Mammary epithelial cell (primary cell): ENCODE measurements around the gene LINGO4.

Experiments used
- EZH2 ChIP-seq: IDR thresholded peaks from 2 replicates; pipeline ENCODE4 v1.6.1; 2012; ENCODE audit warnings: low read length, inconsistent platforms, borderline replicate concordance
- TF ChIP-seq, protein P1 (sequence below), 2 donors: IDR thresholded peaks in 1 of 2; conservative IDR thresholded peaks in 1 of 2; 2 replicates each; pipeline ENCODE4 v1.5.1; 2011 to 2012; ENCODE audit warnings: inconsistent platforms in 2 of 2, low read length in 2 of 2, mild to moderate bottlenecking in 2 of 2, control low read depth in 1 of 2, low read depth in 1 of 2; ENCODE audit not compliant: insufficient read depth in 1 of 2; ENCODE audit errors: extremely low read depth in 1 of 2

DNA sequence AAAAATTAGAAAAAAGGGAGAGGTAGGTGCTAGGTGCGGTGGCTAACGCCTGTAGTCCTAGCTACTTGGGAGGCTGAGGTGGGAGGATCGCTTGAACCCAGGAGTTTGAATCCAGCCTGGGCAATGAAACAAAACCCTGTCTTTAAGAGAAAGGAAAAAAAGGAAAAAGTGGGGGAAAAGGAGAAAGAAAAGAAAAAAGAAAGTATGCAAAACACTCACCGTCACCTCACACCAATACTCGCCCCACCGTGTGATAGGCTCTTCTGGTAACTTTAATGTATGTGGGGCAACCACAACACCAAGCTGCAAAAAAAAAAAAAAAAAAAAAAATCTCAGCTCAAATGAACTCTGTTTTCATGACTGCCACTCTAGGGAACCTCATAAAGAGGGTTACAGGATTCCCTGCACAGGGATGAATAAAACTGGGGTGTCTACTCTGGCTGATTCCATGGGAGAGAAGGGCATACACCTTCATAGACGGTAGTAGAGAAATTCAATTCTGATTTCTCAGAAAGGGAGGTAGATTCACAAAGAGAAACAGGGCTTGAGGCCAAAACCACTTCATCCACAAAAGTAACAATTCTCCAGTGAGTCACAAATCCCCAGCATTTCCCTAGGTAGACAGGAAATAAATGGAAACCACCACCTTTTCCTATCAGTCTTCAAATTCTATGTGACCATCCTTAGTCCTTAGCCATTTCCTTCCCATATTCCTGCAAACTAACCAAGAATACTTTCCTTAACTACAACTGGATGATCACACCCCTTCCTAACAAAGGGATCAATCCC is 44.4 kb downstream of the LINGO4 start:
- TF ChIP-seq, protein P1, sequence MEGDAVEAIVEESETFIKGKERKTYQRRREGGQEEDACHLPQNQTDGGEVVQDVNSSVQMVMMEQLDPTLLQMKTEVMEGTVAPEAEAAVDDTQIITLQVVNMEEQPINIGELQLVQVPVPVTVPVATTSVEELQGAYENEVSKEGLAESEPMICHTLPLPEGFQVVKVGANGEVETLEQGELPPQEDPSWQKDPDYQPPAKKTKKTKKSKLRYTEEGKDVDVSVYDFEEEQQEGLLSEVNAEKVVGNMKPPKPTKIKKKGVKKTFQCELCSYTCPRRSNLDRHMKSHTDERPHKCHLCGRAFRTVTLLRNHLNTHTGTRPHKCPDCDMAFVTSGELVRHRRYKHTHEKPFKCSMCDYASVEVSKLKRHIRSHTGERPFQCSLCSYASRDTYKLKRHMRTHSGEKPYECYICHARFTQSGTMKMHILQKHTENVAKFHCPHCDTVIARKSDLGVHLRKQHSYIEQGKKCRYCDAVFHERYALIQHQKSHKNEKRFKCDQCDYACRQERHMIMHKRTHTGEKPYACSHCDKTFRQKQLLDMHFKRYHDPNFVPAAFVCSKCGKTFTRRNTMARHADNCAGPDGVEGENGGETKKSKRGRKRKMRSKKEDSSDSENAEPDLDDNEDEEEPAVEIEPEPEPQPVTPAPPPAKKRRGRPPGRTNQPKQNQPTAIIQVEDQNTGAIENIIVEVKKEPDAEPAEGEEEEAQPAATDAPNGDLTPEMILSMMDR (conservative IDR thresholded peaks at IDR 0.05 in 1 of 2, IDR thresholded peaks at IDR 0.05 in 1 of 2; ENCODE audit: extremely low read depth in 1 of 2, insufficient read depth in 1 of 2, low read depth in 1 of 2, low read length in 2 of 2) = no peak
- TF ChIP-seq EZH2 = no peak
